Prostate gland (tissue), 2 donors: Measurements from ENCODE around the gene TSG101.

Experiments used
- CTCF ChIP-seq, 4 experiments: fragments of 200-600 bp in 2 of 4; fragments of 450-650 bp in 2 of 4; sonication (generic) in 2 of 4; IDR thresholded peaks; 1 replicate in 3 of 4; 2 replicates in 1 of 4; pipeline ENCODE4 v1.5.1; 2016 to 2019; ENCODE audit warnings: antibody characterized with exemption in 4 of 4, mild to moderate bottlenecking in 2 of 4, moderate library complexity in 2 of 4
- POLR2A ChIP-seq: fragments of 450-650 bp; IDR thresholded peaks from one replicate; pipeline ENCODE4 v1.6.1; 2016; ENCODE audit warnings: antibody characterized with exemption, mild to moderate bottlenecking
- POLR2AphosphoS5 ChIP-seq: sonication (generic); formaldehyde crosslinking; IDR thresholded peaks from one replicate; pipeline ENCODE4 v1.6.1; 2017; ENCODE audit warnings: antibody characterized with exemption

DNA sequence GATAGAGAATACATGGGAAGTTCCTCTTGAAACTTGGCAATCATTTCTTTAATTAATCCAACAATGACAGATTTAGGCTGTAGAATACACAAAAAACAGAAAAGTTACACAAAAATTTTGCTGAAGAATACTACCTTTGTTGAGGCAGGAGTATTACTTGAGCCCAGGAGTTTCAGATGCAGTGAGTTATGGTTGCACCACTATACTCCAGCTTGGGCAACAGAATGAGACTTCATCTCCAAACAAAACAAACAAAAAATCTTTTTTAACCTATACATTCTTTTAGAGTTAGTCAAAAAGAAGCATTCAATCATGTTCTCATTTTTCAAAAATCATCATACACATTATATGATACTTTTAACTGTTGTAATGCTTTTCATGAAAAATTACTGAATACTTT lies 39.7 kb upstream of the TSG101 start:
- no peak for TF ChIP-seq POLR2AphosphoS5
- TF ChIP-seq CTCF (IDR thresholded peaks at IDR 0.05): no peak
- no peak for TF ChIP-seq POLR2A
